Esophagus muscularis mucosa (tissue), 4 donors: ENCODE data around the gene FNIP1. TPM values are rescaled to one million over a fixed set of nuclear protein-coding genes. Genes with fewer than 3 reads are reported as not detected.

Experiments
- DNase-seq: peaks from one replicate; pipeline ENCODE4 v3.0.0-alpha.2; 2017; ENCODE audit errors: extremely low spot score
- H3K27ac ChIP-seq, 4 donors: fragments of 200-600 bp; sonication (generic); replicated peaks in 1 of 4; 1 replicate in 3 of 4; 2 replicates in 1 of 4; pipeline ENCODE4 v1.5.1; 2016 to 2019; ENCODE audit warnings: mild to moderate bottlenecking in 1 of 4
- H3K27me3 ChIP-seq, 4 donors: fragments of 200-600 bp; sonication (generic); one replicate each; pipeline versions ENCODE4 v1.5.1 to v1.6.0; 2016 to 2019
- H3K36me3 ChIP-seq, 4 donors: fragments of 200-600 bp; sonication (generic); one replicate each; pipeline ENCODE4 v1.5.1; 2016 to 2019
- H3K4me1 ChIP-seq, 4 donors: fragments of 200-600 bp; sonication (generic); one replicate each; pipeline ENCODE4 v1.5.1; 2016 to 2019
- H3K4me3 ChIP-seq, 4 donors: fragments of 200-600 bp; sonication (generic); 1 replicate in 2 of 4; 2 replicates in 2 of 4; pipeline ENCODE4 v1.5.1; 2016 to 2019; ENCODE audit warnings: mild to moderate bottlenecking in 4 of 4, moderate library complexity in 1 of 4
- H3K9me3 ChIP-seq, 4 donors: fragments of 200-600 bp; sonication (generic); 1 replicate in 3 of 4; 2 replicates in 1 of 4; pipeline ENCODE4 v1.5.1; 2016 to 2019
- EP300 ChIP-seq: sonication (generic); formaldehyde crosslinking; IDR thresholded peaks from one replicate; pipeline ENCODE4 v1.6.1; 2017; ENCODE audit warnings: antibody characterized with exemption
- POLR2A ChIP-seq: fragments of 450-650 bp; IDR thresholded peaks from one replicate; pipeline ENCODE4 v1.6.1; 2017; ENCODE audit warnings: antibody characterized with exemption, moderate library complexity, mild to moderate bottlenecking, low read depth
- POLR2AphosphoS5 ChIP-seq, 2 donors: sonication (generic); formaldehyde crosslinking; IDR thresholded peaks; one replicate each; pipeline ENCODE4 v1.6.1; 2017; ENCODE audit warnings: antibody characterized with exemption in 2 of 2
- WGBS: methylation state at CpG from one replicate; pipeline ENCODE4 v1.1.5; 2018; 5-methylcytosine and 5-hydroxymethylcytosine counted together
- intact Hi-C: fragments of 100-400 bp; cut with DNase I; formaldehyde crosslinking; loops from one replicate; pipeline ENCODE4 v1.15.1; 2023
- total RNA-seq, 4 donors: library from RNA; depleted of rRNA; stranded (reverse); fragments of >200 nt; gene quantifications; one replicate each; pipeline versions ENCODE4 v1.1.0 to v1.2.1, GENCODE V29; 2016
- TF ChIP-seq, protein P1 (sequence below), 3 experiments: fragments of 200-600 bp in 2 of 3; fragments of 450-650 bp in 1 of 3; sonication (generic) in 2 of 3; IDR thresholded peaks; one replicate each; pipeline ENCODE4 v1.5.1; 2017 to 2019; ENCODE audit warnings: antibody characterized with exemption in 3 of 3, mild to moderate bottlenecking in 2 of 3, moderate library complexity in 1 of 3

Gene FNIP1
- total RNA-seq, 4 donors from 2014 or later: 36.6 to 52.7 (median 50.1) TPM

DNA sequence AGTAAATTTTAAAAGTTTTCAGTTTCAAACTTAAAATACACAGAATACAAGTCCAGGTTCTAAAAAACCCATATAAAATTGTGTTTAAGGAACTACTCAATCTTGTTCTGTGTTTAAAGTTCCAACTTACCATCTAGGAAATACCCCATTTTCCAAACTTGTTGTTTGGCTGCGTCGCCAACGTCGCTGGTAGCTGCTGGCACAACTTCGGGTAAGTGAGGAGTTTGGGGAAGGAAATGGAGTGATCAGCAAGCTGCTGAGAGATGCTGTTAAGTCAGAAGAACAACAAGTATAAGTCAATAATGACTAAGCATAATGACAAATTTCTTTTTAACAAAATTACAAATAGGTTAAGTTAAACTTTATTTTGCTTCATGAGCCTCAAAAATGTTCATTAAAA, 90.5 kb downstream of the FNIP1 start:
- peaks cover 30 to 66% (median 45%) of the 10 kb centered on the region in 4 donors for H3K36me3 ChIP-seq
- TF ChIP-seq POLR2AphosphoS5 (IDR thresholded peaks at IDR 0.05) (no peak), EP300 (no peak), POLR2A (no peak)
- TF ChIP-seq, protein P1, sequence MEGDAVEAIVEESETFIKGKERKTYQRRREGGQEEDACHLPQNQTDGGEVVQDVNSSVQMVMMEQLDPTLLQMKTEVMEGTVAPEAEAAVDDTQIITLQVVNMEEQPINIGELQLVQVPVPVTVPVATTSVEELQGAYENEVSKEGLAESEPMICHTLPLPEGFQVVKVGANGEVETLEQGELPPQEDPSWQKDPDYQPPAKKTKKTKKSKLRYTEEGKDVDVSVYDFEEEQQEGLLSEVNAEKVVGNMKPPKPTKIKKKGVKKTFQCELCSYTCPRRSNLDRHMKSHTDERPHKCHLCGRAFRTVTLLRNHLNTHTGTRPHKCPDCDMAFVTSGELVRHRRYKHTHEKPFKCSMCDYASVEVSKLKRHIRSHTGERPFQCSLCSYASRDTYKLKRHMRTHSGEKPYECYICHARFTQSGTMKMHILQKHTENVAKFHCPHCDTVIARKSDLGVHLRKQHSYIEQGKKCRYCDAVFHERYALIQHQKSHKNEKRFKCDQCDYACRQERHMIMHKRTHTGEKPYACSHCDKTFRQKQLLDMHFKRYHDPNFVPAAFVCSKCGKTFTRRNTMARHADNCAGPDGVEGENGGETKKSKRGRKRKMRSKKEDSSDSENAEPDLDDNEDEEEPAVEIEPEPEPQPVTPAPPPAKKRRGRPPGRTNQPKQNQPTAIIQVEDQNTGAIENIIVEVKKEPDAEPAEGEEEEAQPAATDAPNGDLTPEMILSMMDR (IDR thresholded peaks at IDR 0.05): no peak
- intact Hi-C loops: no loop called here
- DNase-seq: no peak
- H3K9me3 ChIP-seq: no peaks in the 10 kb centered on the region
- H3K27ac ChIP-seq: peak overlapping the region in 1 of 4 donors; percentile 8
- 72% methylated on average over 5 of the region's 5 CpGs for WGBS
- H3K4me1 ChIP-seq: peaks cover 0 to 16% (median 9%) of the 10 kb centered on the region in 4 donors
- H3K27me3 ChIP-seq: no peaks in the 10 kb centered on the region
- no peak overlapping the region for H3K4me3 ChIP-seq

DNA sequence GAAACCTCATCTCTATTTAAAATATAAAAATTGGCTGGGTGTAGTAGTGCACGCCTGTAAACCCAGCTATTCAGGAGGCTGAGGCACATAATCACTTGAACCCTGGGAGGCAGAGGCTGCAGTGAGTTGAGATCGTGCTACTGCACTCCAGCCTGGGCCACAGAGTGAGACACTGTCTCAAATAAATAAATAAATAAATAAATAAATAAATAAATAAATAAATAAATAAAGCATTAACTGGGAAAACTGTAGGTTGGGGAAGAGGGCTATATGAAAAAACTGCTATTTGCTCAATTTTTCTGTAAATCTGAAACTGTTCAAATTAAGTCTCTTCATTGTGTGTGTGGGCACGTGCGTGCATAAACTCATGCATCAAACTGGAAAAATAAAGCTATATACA, 101.9 kb downstream of the FNIP1 start:
- no peak overlapping the region for H3K27ac ChIP-seq
- intact Hi-C loops: no loop called here
- H3K27me3 ChIP-seq: no peaks in the 10 kb centered on the region
- no peak for DNase-seq
- 96% methylated on average over 4 of the region's 4 CpGs for WGBS
- H3K4me3 ChIP-seq: no peak overlapping the region
- TF ChIP-seq EP300 (no peak), POLR2AphosphoS5 (IDR thresholded peaks at IDR 0.05) (no peak), POLR2A (no peak)
- TF ChIP-seq, protein P1 (IDR thresholded peaks at IDR 0.05): no peak
- H3K36me3 ChIP-seq: peaks cover 0 to 59% (median 29%) of the 10 kb centered on the region in 4 donors
- H3K9me3 ChIP-seq: no peaks in the 10 kb centered on the region
- no peaks in the 10 kb centered on the region for H3K4me1 ChIP-seq

DNA sequence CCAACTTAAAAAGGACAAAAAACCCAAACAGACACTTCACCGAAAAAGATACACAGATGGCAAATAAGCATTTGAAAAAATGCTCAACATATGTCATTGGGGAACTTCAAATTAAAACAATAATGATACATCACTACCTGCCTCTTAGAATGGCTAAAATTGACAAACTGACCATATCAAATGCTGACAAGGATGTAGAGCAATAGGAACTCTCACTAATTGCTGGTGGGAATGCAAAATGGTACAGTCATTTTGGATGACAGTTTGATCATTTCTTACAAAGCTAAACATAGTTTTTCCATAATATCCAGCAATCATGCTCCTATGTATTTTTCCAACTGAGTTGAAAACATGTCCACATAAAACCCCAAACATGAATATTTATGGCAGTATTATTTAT, 102.9 kb downstream of the FNIP1 start:
- TF ChIP-seq EP300: no peak
- TF ChIP-seq, protein P1 (IDR thresholded peaks at IDR 0.05): no peak
- no peak for TF ChIP-seq POLR2AphosphoS5 (IDR thresholded peaks at IDR 0.05)
- no peak for TF ChIP-seq POLR2A
- intact Hi-C loops: no loop called here
- no peaks in the 10 kb centered on the region for H3K27me3 ChIP-seq
- WGBS: 100% methylated on average over 1 of the region's 1 CpG
- H3K4me3 ChIP-seq: no peak overlapping the region
- no peaks in the 10 kb centered on the region for H3K9me3 ChIP-seq
- DNase-seq: no peak
- H3K4me1 ChIP-seq: no peaks in the 10 kb centered on the region
- peaks cover 0 to 54% (median 31%) of the 10 kb centered on the region in 4 donors for H3K36me3 ChIP-seq
- H3K27ac ChIP-seq: no peak overlapping the region

DNA sequence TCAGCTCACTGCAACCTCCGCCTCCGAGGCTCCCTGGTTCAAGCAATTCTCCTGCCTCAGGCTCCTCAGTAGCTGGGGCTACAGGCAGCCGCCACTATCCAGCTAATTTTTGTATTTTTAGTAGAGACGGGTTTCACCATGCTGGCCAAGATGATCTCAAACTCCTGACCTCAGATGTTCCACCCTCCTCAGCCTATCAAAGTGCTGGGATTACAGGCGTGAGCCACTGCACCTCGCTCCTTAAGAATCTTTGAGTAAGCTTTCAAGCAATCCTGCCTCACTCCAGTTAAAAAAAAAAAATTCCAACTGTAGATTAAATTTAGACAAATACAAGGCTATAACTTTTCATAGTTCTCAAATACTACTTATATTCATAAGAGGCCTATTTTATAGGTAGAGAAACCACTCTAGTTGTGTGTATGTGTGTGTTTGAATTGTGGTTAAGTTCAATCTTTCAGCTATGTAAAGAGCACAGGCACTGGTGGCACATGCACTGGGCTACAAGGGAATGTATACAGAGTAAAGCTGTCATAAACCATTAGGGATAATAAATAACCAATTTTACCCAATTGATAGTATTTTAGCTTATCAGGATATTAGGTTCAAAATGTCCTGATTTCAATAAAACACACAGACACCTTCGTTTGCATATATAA, 111.2 kb downstream of the FNIP1 start:
- Histone ChIP-seq H3K36me3 (peaks cover 4 to 20% (median 11%) of the 10 kb centered on the region in 4 donors), H3K4me1 (peaks cover 5 to 17% (median 14%) of the 10 kb centered on the region in 4 donors), H3K9me3 (no peaks in the 10 kb centered on the region), H3K4me3 (no peak overlapping the region), H3K27ac (no peak overlapping the region), H3K27me3 (no peaks in the 10 kb centered on the region)
- TF ChIP-seq, protein P1 (IDR thresholded peaks at IDR 0.05): no peak
- TF ChIP-seq EP300 (no peak), POLR2AphosphoS5 (IDR thresholded peaks at IDR 0.05) (no peak), POLR2A (no peak)
- 78% methylated on average over 7 of the region's 7 CpGs for WGBS
- intact Hi-C loops: loop anchor here (10.0 kb wide), 1 partner anchor 109 kb away; the partner anchor contains the start of gene FNIP1
- DNase-seq: no peak
